Heart left ventricle (tissue), 13 donors: ENCODE measurements around the gene DCAF15.

Experiments used
- CTCF ChIP-seq, 12 donors: fragments of 200-600 bp; sonication (generic) in 4 of 12; IDR thresholded peaks; one replicate each; pipeline versions ENCODE4 v1.5.0 to v1.8.0; 2018 to 2022; ENCODE audit warnings: antibody characterized with exemption in 12 of 12, mild to moderate bottlenecking in 5 of 12
- POLR2A ChIP-seq, 2 donors: fragments of 450-650 bp; IDR thresholded peaks; one replicate each; pipeline ENCODE4 v1.6.1; 2017; ENCODE audit warnings: antibody characterized with exemption in 2 of 2, mild to moderate bottlenecking in 2 of 2, moderate library complexity in 2 of 2
- donor health status: ischemic (EF 13 %, LVEDD 7.1; RV severe dilation, severe dysfunction).
- donor health status: DM: no; HTN: yes; CAD: no.
- donor health status: DM: no; HTN: no; CAD: no.
- donor health status: ischemic (EF 25% LVEDD 6.9; RV normal size, moderate dysfunction).
- donor health status: ischemic (EF 25% LVEDD 5.7; RV mildly dilated, moderate dysfunction).
- donor health status: ischemic (EF 35%, LVEDD 5.7; RV mildly dilated, moderate dysfunction).
- donor health status: nonischemic (EF 11% LVEDD 7.7; RV severe dilation, severe dysfunction).
- donor health status: DM: yes; HTN: yes; CAD: no.
- donor health status: PGD.
- donor health status: ischemic (EF 29% LVEDD 5.4; RV normal size, mild dysfunction).
- donor health status: nonischemic (EF 23%, LVEDD 6.1; RV moderate dilation, normal function).

GRCh38 chr19:13906521-13906904 is 45.8 kb upstream of the DCAF15 start:
- no peak for TF ChIP-seq CTCF (IDR thresholded peaks at IDR 0.05)
- TF ChIP-seq POLR2A (IDR thresholded peaks at IDR 0.05), result no peak
